Measurements from ENCODE around the gene PHEX.

The PHEX gene

DNA sequence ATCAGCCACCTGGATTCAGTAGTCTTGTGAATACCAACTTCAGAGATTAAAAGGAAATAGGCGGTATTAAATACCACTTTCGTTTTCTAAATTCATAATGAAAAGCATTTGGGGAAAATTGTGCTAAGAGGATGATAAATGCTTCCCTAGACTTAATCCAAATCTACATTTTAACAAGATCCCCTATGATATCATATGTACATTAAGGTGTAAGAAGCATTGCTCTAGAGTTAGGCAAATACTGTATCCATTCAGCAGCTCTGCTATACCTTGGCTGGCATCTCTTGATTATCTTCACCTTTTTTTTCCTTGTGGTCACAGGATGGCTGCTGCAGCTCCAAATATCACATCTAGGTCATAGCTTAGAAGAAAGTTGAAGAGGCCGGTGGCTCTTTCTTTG is 40.6 kb upstream of the PHEX start:
- Histone ChIP-seq H3K27me3 (no peaks in the 10 kb centered on the region), H3K9me3 (no peaks in the 10 kb centered on the region), H3K4me3 (no peak overlapping the region), H3K27ac (no peak overlapping the region), H3K36me3 (peaks cover 0 to 21% (median 18%) of the 10 kb centered on the region in 3 donors), H3K4me1 (no peaks in the 10 kb centered on the region)
- TF ChIP-seq, protein P1, sequence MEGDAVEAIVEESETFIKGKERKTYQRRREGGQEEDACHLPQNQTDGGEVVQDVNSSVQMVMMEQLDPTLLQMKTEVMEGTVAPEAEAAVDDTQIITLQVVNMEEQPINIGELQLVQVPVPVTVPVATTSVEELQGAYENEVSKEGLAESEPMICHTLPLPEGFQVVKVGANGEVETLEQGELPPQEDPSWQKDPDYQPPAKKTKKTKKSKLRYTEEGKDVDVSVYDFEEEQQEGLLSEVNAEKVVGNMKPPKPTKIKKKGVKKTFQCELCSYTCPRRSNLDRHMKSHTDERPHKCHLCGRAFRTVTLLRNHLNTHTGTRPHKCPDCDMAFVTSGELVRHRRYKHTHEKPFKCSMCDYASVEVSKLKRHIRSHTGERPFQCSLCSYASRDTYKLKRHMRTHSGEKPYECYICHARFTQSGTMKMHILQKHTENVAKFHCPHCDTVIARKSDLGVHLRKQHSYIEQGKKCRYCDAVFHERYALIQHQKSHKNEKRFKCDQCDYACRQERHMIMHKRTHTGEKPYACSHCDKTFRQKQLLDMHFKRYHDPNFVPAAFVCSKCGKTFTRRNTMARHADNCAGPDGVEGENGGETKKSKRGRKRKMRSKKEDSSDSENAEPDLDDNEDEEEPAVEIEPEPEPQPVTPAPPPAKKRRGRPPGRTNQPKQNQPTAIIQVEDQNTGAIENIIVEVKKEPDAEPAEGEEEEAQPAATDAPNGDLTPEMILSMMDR (IDR thresholded peaks at IDR 0.05): no peak
- intact Hi-C loops (cut with DNase I; ENCODE audit: low total_unique reads): no loop called here
- no peak for DNase-seq

DNA sequence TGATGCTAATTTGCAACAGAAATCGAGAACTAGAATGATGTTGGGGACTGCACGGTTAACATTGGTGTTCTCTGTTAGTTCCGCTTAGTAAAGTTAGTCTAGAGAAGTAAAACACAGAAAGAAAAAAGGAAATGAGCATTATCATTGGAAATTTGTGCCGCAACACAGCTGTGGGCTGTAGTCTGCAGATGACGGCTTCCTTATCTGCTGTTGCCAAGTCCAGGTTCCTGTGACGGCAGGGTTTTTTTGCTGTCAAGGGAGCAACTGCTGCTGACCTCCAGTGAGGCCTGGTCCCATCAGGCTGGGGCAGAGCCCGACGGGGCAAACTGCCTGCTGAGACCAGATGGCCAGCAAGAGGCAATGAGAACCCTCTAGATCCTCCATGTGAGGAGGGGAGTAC is 38.9 kb upstream of the PHEX start:
- H3K4me3 ChIP-seq: no peak overlapping the region
- no peaks in the 10 kb centered on the region for H3K27me3 ChIP-seq
- H3K4me1 ChIP-seq: no peaks in the 10 kb centered on the region
- no peaks in the 10 kb centered on the region for H3K9me3 ChIP-seq
- intact Hi-C loops (cut with DNase I; ENCODE audit: low total_unique reads): no loop called here
- TF ChIP-seq, protein P1 (IDR thresholded peaks at IDR 0.05): no peak
- H3K36me3 ChIP-seq: peaks cover 0 to 21% (median 7%) of the 10 kb centered on the region in 3 donors
- peak; percentile 23 to 64 for DNase-seq
- H3K27ac ChIP-seq: no peak overlapping the region

DNA sequence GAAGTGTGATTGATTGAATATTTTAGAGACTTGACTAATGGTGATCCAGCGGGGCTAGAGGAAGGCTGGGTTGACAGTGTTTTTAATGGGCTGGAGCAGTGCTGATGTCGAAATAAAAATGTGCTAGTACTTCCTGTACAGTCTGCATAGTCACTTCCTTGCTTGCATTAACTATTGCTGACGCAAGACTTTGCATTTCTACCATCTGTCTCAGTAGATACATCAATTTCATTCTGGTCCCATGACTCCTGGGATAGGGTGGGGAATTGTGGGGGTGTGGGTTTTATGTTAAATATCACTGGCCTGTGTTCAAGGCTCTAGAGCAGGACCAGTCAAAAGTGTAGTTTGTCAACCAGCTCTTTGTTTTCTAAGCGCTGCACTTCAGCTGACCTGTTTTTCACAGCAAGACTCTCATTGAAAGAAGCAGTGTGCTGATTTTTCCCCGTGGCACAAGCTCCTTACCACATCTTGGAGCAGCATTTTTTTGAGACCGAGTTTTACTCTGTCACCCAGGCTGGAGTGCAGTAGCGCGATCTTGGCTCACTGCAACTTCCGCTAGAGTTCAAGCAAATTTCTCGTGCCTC is 35.2 kb upstream of the PHEX start:
- intact Hi-C loops (cut with DNase I; ENCODE audit: low total_unique reads): no loop called here
- H3K36me3 ChIP-seq: peaks cover 0 to 15% (median 4%) of the 10 kb centered on the region in 3 donors
- peak in 1 of 2 donors; percentile 20 for DNase-seq
- TF ChIP-seq, protein P1 (IDR thresholded peaks at IDR 0.05): no peak
- H3K27me3 ChIP-seq: no peaks in the 10 kb centered on the region
- no peak overlapping the region for H3K27ac ChIP-seq
- H3K4me3 ChIP-seq: no peak overlapping the region
- no peaks in the 10 kb centered on the region for H3K9me3 ChIP-seq
- H3K4me1 ChIP-seq: no peaks in the 10 kb centered on the region

DNA sequence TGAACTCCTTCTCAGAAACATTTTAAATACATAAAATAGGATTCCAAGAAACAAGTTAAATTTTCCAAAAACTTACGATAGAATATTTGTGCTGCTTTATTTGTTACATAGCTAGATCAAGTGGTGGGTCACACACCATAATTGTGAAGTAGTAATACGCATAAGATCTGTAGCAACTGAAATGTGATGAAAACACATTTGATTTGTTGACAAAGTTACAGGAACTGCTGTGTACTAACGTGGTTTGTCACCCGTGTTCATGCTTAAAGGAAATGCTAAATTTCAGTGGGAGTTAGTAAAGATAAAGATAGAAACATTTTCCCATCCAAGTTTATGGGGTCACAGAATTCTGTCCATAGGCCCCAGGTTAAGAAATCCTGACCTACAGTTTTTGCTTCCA is 34.1 kb upstream of the PHEX start:
- DNase-seq: no peak
- intact Hi-C loops (cut with DNase I; ENCODE audit: low total_unique reads): no loop called here
- Histone ChIP-seq H3K27ac (no peak overlapping the region), H3K9me3 (no peaks in the 10 kb centered on the region), H3K36me3 (peaks cover 0 to 12% (median 4%) of the 10 kb centered on the region in 3 donors), H3K27me3 (no peaks in the 10 kb centered on the region), H3K4me1 (no peaks in the 10 kb centered on the region), H3K4me3 (no peak overlapping the region)
- TF ChIP-seq, protein P1 (IDR thresholded peaks at IDR 0.05): no peak

DNA sequence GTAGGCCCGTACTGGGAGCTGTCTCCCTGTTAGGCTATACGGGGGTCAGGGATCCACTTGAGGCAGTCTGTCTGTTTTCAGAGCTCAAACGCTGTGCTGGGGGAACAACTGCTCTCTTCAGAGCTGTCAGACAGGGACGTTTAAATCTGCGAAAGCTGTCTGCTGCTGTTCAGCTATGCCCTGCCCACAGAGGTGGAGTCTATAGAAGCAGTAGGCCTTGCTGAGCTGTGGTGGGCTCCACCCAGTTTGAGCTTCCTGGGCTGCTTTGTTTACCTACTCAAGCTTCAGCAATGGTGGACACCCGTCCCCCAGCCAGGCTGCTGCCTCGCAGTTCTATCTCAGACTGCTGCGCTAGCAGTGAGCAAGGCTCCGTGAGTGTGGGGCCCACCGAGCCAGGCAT is 27.3 kb upstream of the PHEX start:
- TF ChIP-seq, protein P1 (IDR thresholded peaks at IDR 0.05): no peak
- DNase-seq: no peak
- H3K9me3 ChIP-seq: no peaks in the 10 kb centered on the region
- intact Hi-C loops (cut with DNase I; ENCODE audit: low total_unique reads): no loop called here
- no peaks in the 10 kb centered on the region for H3K27me3 ChIP-seq
- H3K4me1 ChIP-seq: no peaks in the 10 kb centered on the region
- H3K36me3 ChIP-seq: peaks cover 0 to 5% (median 5%) of the 10 kb centered on the region in 3 donors
- H3K4me3 ChIP-seq: no peak overlapping the region
- H3K27ac ChIP-seq: no peak overlapping the region

DNA sequence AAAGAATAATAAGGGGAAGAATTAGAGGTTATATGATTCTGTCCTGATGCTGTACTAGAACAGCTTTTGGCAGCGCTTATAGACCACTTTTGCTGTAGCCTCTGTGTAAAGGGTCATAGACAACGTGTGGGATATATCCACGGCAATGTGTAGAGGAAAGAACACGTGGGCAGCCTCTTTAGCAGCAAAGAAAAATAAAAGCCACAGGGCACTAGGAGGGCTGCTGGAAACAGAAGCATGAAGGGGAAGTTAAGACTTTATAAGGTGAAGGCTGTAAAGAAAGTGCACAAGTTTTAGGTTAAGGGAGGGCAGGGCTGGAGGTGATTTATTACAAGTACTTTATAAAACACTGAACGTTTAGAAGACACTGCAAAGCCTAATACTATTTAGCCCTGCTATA is 20.1 kb upstream of the PHEX start:
- intact Hi-C loops (cut with DNase I; ENCODE audit: low total_unique reads): no loop called here
- Histone ChIP-seq H3K36me3 (no peaks in the 10 kb centered on the region), H3K4me3 (no peak overlapping the region), H3K27me3 (no peaks in the 10 kb centered on the region), H3K4me1 (no peaks in the 10 kb centered on the region), H3K27ac (no peak overlapping the region), H3K9me3 (no peaks in the 10 kb centered on the region)
- TF ChIP-seq, protein P1 (IDR thresholded peaks at IDR 0.05): no peak
- no peak for DNase-seq
